Colon (tissue), 2 donors: ENCODE results near the gene PTGES.

ENCODE experiments used
- FAIRE-seq: peaks from 2 replicates; lab custom pipeline; 2012; peaks lifted over from hg19 to GRCh38; lab: Jason Lieb, UNC
- donor health status: control.
- donor health status: control.

PTGES gene

DNA sequence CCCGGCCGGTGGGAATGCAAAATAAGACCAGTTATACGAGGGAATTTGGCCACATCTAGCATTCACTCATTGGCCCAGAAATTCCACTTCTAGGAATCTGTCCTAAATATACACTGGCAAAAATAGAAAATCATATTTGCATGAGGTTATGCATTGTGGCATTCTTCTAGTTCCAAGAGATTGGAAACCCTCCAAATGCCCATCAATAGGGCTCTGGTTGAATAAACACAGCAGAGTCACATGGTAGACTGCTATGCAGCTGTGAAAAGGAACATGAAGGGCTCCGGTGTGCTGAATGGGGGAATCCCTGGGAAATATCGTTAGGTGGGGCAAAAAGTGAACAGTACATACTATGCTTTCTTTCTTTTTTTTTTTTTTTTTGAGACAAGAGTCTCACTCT, 36.8 kb downstream of the PTGES start:
- FAIRE-seq, result no peak

DNA sequence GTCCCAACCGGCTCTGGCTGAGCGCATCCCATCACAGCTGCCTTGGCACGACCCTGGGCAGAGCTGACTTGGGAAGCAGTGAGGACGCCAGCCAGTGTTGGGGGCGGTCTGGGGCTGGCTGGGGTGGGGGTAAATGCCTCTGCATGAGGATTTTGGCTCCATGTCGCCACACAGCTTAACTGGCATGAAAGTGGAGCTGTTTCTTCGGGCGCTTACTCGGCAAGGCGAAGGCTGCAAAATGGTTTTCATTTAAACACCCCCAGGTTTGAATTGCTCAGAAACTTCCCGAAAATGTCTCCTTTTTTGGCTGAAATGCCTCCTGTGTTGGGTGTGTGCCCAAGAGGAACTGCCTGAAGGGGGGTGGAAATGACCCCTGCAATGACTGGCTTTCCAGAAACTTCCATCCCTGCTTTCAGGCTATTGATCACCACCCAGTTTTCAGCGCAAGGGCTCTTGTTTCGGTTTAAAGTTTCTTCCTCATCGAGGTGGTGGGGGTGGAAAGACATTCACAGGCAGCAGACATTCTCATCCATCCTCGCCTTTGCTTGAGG, 38.3 kb downstream of the PTGES start:
- FAIRE-seq, result no peak

DNA sequence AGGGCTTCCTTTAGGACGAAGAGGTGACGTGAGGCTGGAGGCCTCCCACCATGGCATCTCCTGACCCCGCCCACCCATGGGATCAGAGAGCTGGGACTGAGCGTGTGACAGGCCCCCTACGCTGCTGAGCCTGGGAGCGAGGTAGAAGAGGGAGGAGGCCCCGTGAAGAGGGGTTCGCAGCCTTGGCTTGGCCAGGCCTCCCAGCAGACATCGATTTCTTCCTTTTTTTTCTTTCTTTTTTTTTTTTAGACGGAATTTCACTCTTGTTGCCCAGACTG, 39.5 kb downstream of the PTGES start:
- no peak for FAIRE-seq

DNA sequence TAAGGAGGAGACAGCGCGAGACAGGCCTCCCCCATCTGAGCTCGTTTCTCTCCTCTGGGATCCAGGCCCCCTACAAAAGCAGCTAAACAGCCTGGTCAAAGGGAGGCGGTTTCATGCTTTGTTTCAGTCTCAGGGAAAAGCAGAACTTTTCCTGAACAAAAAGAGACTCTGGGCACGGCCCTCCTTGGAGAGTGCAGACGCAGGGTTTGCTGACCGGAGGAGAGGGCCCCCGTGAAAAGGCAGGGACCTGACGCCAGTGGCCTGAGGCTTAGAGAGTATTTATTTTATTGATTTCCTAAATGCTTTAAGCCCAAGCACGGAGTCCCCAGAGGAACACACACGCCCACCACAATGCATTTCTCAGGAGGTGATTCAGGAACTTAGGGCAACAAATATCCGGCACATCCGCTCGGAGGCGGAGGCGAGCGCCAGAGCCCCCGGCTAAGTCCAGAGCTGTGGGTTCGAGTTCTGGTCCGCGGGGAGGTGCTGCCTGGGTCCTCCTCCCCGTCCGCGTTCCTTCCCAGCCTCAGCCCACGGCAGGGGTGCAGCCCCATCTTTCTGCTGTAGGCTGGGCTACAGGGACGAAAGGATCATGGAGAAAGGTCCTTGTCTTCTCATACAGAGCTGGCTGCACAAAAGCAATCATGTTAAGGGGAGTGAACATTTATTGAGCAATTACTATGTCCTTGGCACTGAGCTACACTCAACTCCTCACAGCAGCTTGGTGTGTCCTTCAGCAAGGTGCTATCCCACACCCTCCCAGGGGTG, 40.0 kb downstream of the PTGES start:
- FAIRE-seq, result no peak

- no peak for FAIRE-seq
Measured at GRCh38 chr9:129710169-129710453, 42.7 kb downstream of the PTGES start.

GRCh38 chr9:129709438-129710168, 43.2 kb downstream of the PTGES start:
- no peak for FAIRE-seq

DNA sequence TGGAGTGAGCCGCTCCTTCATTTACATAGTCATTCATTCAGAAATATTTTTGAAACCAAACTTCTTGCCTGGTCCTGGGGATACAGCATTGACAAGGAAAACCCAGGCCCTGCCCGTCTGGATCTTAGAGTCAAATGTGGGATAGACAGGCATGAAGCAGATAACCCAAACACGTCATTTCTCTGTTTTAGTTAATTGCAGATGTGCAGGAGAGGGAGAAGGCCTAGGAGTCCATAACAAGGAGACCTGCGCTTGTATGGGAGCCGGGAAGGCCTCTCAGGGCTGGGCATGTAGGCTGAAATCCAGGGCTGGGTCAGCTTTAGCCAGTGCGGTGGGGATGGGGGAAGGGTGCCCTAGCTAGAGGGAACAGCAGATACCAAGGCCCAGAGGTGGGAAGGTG, 44.0 kb downstream of the PTGES start:
- FAIRE-seq, result no peak

DNA sequence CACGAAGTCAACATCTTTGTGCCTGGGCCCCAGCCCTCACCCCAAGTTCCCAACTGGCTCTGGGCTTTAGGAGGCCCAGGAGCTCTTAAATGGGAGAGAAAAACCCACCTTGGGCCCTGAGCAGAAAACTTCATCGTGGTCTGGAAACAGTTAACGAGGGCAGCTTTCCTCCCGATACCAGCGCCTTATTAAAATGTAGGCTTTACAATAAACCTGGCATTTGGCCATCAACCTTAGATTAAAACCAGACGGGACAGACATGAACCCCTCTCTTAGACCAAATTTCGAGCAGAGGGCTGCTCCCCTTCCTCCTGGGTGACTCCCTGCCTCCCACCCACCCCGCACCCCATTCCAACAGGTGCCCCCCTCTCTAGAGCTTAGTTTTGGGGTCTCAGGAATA, 48.0 kb downstream of the PTGES start:
- no peak for FAIRE-seq

DNA sequence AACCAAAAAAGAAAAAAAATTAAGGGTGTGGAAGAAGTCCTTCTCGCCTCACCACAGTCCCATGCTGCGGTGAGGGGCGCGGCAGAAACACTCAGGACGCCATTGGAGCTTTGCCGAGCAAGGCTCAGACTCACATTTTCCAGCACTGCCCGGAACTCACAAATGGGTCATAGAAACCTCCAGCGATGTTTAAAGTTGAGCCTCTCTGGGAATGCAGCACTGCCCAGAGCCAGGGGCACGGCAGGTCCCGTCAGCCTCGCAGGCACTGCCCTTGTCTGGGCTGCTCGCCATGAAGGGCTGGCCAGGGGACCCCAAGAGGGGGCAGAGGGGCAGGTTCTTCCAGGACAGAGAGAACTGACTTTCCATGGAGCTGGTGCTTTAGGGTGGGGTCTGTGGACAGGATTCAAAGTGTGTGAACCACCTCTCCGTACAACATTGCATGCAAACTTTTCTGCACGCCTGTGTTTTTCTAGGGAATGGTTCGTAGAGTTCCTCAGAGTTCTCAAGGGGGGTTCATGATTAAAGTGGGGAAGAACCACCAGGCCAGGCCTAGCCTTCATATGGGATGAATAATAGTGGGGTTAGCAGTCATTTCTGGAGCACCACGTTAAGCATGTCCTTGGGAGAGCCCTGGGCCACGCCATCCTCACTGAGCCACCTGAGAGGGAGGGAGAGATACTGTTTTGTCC, 49.0 kb downstream of the PTGES start:
- FAIRE-seq, result no peak

DNA sequence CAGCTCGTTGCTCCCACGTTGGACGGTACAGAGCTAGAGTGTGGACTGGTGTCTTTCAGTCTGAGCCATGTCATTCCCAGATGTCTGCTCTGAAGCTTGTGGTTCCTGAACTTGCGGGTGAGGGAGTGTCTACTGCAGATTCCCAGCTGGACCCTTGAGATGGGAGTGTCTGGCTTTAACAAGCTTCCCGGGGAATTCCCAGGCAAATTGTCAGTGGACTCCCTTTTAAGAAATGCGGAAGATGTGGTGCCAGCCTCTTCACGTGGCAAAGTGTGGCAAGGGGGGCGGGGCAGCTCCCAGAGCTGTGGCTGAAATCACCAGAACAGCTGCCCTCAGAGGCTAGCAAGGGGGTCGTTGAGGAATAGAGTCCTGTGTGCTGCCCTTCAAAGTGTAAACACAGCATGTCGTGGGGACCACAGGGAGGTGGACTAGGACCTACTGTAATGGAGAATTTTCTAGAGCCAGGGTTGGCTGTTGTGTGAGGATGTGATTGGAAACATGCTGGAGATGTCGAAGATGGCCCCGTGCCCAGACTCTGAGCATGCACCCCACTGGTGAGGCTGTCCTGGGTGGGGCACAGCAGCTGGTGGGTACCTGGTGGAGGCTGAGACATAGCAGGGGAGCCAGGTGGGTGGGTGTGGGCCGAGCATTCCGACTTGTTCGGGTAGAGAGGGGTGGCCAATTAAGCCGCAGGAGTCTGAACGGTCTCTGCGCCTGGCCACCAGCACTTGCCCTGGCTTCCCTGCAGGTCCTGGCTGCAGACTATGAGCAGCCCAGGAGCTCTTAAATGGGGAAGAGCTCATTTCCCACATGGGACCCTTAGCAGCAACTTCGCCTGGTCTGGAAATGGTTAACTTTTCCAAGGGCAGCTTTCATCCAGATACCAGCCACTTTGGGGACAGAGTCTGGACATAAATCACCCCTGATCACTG, 50.0 kb downstream of the PTGES start:
- no peak for FAIRE-seq

DNA sequence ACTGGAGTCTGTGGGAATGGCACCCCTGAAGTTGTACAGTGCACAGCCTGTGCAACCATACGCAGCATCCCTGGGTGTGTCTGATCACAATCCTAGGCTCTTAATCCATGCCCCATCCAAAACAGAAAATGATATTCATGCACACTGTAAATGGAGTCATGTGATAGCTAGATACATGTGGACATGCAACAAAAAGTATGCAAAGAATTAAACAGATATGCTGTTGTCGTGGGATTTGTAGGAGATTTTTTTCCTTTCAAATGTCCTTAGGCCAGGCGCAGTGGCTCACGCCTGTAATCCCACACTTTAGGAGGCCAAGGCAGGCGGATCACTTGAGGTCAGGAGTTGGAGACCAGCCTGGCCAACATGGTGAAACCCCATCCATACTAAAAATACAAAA, 51.3 kb downstream of the PTGES start:
- FAIRE-seq, result no peak

- no peak for FAIRE-seq
Measured at GRCh38 chr9:129701054-129701453, 51.8 kb downstream of the PTGES start.

- no peak for FAIRE-seq
Measured at GRCh38 chr9:129698254-129698757, 54.5 kb downstream of the PTGES start.

DNA sequence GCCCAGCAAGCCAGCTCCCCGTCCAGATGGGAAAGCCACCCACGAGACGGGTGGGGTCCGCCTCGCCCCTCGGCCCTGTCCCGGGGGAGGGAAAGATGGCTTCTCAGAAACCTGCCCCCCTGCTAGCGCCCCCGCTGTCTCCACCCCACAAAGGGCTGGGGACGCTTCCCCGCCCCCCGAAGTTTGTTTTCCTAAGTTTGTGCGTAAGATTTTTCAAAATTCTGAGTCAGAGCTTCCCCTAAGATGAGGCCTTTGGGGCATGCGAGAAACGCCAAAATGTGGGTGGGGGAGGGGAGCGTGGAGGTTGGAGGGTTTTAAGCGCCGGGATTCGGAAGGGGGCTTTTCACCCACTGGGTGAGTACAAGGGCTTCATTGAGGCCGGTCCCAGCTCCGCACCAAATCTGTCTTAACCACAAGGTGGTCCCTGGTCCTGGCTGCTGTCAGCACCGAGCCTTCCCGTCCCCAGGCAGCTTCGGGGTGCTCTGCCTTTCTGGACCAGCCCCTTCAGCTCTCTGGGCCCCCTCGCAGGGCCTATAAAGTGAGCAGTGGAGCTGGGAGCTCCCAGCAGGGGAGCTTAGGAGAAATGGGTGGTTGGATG, 55.1 kb downstream of the PTGES start:
- FAIRE-seq, result no peak

DNA sequence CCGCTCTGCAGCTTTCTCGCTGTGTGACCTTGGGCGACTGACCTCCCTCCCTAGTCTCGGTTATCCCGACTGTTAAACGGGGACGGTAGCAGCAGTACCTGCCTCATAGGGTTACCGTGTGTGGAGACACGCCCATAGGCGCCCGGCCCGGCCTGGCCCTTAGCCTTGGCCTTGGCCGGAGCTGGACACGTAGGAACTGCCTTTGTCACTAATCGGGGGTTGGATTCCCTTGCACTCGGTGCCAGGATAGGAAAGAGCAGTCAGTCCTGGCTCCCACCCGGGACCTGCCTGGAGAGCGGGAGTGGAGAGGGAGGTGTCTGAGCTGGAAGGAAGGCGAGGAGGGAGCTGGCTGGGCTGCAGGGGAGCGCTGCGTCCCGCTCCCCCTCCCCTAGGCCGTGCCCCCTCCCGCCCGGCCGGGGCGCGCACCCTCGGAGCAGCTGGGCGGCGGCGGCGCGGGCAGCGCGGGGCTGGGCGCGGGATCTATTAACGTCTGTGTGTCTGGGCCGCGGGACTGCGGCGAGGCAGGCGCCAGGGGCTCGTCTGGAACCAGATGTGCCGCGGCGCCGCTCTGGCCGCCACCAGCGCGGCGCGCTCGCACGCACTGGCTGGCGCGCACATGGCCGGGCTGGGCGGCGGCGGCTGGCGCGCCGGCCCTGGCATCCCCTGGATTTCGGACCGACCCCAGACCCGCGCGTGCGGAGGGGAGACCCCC, 55.7 kb downstream of the PTGES start:
- FAIRE-seq, result no peak

GRCh38 chr9:129695870-129696269, 57.0 kb downstream of the PTGES start:
- no peak for FAIRE-seq

DNA sequence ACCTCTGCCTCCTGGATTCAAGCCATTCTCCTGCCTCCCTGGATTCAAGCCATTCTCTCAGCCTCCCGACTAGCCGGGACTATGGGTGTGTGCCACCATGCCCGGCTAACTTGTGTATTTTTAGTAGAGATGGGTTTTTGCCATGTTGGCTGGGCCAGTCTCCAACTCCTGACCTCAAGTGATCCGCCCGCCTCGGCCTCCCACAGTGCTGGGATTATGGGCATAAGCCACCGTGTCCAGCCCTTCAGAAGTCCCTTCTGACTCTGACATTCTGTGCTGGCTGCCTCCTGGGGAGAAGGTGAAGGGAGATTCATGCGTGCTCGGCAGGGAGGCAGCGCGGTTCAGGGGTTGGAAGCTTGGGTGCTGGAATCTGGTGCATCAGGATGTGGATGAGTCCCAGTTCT, 58.6 kb downstream of the PTGES start:
- FAIRE-seq, result no peak

DNA sequence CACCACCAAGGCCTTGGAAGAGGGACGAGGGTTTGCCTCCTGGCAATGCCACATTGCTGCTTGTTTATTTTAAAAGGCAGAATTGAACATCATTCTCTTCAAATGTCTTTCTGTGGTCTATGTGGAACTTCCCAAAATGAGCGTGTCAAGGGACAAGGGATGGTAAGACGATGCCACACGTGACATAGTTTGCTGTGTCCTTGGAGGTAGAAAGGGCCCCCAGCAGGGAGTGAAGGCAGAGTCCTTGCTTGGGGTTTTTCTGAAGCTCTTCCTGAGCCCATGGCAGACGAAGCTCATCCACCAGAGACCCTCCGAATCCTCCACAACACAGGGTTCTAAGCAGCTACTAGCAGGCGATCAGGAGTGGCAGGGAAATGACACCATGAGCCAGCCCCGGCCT, 59.1 kb downstream of the PTGES start:
- FAIRE-seq, result no peak

DNA sequence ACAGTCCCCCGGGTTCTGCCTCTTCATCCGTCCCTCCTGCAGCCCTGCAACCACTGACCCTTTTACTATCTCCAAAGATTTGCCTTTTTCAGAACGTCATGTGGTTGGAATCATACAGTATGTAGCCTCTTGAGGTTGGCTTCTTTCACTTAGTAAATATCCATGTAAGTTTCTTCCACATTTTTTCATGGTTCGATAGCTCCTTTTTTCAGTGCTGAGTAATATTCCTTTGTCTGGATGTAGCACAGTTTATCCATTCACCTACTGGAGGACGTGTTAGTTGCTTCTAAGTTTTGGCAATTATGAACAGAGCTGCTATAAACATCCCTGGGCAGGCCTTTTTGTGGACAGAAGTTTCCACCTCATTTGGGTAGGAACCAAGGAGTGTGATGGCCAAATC, 60.3 kb downstream of the PTGES start:
- FAIRE-seq, result no peak
